Urothelium cell line (cell line): ENCODE data around the gene AKAP6.
"Not testable (repeated sequence)": the region's sequence is repeated elsewhere in the genome, so short reads cannot be mapped to it uniquely, and the experiment has no call there.

ENCODE experiments used
- DNase-seq: peaks from one replicate; pipeline ENCODE4 v3.0.0; 2011; ENCODE audit warnings: low spot score, mixed read lengths
- FAIRE-seq: peaks from 2 replicates; lab custom pipeline; 2011; peaks lifted over from hg19 to GRCh38; lab: Jason Lieb, UNC

The AKAP6 gene

DNA sequence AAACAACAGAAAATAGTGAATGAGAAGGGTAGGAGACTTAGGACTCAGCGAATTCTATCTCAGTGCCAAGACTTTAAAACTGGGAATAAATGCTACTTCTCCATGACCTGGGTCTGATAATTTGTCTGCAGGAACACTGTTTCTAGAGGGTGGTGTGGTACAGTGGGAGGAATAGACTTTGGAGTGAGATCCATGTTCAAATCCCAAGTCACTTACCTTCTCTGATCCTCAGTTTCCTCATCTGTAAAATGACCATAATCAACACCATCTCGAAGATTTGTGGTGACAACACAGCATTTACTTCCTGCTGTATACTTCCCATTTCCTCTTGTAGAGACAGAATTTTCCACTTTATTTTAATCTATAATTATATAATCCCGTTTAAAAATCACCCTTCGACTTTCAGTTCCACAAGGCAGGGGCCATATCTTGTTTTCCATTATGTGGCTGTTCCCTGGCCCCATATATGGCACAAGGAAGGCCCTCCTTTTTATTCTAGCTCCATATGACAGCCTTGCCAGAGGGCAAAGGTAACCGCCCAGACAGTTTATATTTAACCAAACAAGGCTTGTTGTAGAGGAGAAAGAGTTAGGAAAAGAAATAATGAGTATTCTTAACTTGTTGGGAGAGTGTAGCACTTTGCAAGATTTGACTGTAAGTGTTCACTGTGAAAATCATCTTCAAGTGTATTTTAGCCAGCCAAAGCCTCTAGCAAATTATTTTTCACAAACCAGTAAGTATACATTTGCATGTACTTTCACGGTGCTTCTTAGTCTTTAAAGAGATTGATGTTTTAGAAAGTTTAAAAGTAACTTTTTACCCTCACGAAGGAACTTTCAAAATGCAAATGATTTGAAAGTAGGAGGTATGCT is 243.1 kb downstream of the AKAP6 start:
- no peak for FAIRE-seq
- DNase-seq, result no peak

DNA sequence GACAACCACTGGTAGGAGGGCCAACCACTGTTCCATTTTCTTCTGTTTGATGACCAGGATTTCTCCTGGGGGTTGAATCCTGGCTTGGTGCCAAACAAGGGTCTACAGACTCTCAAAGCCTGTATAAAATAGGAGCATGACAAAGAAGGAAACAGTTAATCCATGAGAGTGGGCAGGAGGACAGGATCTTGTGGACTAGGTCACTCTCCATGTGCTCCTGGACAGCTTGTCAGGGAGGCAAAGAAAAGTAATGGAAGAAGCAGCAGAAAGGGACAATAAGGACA is 243.7 kb downstream of the AKAP6 start:
- DNase-seq (no peak), FAIRE-seq (no peak)

DNA sequence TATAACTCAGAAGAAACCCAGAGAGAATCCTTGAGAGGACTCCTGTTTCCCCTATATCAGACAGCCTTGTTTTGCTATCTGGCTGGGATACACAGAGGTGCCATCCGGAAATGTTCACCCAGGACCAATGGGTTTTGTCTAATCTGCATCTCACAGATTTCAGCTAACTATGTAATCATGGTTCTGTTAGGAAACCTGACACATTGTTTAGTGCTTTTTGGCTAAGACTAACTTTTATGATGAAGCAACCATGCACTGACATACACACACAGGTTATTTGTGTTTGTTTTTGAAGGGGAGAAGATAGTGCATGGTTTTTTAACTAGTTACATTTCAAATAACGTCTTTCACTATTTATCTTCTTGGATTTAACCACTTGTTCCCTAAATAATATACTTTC is 245.2 kb downstream of the AKAP6 start:
- DNase-seq (no peak), FAIRE-seq (no peak)

DNA sequence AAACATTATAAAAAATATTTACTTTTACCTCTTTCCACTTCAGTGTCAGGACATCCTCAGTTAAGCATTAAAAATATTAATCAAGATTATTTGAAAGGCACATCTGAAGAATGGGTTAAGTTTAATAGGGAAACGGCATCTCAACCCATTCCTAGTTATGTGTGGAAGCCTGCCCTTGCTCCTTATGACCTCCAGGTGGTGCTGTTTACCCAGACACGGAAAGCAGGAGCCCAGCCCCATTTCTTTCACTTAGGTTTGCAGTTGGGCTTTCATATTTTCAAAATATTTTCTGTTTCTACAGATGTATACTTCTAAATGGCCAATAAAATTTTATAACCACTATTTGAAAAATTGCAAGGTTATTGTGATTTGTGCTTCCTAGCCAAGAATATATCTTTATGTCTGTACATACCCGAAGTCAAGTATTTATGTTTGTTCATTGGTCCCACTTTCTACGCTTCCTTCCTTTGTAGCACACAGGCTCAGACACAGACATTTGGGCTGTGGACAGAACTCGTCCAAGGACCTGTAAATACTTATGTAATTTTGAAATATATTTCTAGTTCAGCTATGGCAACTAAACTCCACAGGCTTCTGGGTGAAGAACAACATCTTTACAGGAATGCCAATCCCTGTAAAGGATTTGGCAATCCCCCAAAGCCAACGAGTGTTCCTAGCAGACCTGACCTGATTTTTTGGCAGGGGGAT is 247.1 kb downstream of the AKAP6 start:
- peak; percentile 55 for DNase-seq
- no peak for FAIRE-seq

DNA sequence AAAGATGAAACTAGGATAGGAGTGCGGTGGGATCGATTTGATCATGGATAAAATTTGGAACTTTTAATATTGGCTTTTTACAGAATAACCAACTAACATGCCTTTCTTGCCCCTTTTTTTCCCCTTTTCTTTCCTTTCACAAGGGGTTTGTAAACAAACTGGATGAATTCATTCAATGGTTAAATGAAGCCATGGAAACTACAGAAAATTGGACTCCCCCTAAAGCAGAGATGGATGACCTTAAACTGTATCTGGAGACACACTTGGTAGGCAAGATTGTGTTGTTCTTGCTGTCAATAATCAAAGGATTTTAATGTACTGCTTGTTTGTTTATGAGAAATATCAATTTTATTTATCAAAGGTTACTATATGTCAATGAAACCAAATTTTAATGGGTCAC is 247.9 kb downstream of the AKAP6 start:
- DNase-seq (no peak), FAIRE-seq (no peak)

DNA sequence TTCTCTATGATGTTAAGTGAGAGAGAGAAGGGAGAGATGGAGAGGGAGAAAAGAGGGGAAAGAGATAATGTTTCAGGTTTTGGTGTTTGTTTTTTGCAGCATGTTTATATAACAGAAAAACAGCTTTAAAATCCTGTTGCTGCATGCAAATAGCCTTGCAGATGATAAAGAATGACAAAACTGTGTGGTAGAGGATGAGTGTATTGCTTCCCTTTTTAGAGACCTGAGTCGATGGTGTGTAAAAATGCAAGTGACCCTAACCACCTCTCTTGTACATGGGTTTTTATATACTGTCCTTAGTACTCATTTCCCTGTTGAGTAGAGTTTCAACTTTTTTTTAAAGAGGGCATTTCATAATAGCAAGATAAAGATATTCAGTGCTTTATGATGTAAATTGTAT is 249.1 kb downstream of the AKAP6 start:
- no peak for FAIRE-seq

DNA sequence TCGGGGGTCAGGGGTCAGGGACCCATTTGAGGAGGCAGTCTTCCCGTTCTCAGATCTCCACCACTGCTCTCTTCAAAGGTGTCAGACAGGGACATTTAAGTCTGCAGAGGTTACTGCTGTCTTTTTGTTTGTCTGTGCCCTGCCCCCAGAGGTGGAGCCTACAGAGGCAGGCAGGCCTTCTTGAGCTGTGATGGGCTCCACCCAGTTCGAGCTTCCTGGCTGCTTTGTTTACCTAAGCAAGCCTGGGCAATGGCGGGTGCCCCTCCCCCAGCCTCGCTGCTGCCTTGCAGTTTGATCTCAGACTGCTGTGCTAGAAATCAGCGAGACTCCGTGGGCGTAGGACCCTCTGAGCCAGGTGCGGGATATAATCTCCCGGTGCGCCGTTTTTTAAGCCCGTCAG is 254.3 kb downstream of the AKAP6 start:
- DNase-seq, FAIRE-seq: not testable (repeated sequence)

More for the DNA sequence above, 249.1 kb downstream of the AKAP6 start:
- DNase-seq, result no peak

DNA sequence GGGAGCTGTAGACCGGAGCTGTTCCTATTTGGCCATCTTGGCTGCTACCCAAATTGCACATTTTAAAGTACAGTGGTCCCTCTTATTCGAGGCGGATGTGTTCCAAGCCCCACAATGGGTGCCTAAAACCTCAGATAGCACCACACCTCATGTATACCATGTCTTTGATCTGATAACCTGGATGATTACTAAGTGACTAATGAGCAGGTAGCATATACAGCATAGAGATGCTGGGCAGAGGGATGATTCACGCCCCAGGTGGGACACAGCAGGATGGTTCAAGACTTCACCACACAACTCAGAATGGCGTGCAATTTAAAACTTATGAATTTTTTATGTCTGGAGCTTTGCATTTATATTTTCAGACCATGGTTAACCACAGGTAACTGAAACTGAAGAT is 255.0 kb downstream of the AKAP6 start:
- FAIRE-seq (no peak), DNase-seq (no peak)

DNA sequence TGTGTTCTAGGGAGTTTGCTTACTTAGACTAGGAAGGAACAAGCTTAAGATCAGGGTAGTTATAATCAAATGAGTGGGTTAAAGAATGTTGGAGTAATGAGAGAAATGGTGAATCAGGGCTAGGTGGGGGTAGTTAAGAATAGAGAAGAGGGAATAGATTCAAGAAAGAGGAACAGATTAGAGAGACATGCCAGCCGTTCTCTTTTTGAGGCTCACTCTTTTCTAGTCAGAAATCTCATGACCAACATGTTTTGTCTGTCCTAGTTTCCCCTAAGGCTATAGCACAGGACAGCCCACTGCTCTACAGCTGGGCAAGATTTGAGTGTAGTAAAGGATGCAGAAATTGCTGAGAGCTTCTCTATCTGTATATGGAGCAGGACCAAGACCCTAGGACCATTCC is 258.4 kb downstream of the AKAP6 start:
- DNase-seq, result no peak
- FAIRE-seq, result no peak

DNA sequence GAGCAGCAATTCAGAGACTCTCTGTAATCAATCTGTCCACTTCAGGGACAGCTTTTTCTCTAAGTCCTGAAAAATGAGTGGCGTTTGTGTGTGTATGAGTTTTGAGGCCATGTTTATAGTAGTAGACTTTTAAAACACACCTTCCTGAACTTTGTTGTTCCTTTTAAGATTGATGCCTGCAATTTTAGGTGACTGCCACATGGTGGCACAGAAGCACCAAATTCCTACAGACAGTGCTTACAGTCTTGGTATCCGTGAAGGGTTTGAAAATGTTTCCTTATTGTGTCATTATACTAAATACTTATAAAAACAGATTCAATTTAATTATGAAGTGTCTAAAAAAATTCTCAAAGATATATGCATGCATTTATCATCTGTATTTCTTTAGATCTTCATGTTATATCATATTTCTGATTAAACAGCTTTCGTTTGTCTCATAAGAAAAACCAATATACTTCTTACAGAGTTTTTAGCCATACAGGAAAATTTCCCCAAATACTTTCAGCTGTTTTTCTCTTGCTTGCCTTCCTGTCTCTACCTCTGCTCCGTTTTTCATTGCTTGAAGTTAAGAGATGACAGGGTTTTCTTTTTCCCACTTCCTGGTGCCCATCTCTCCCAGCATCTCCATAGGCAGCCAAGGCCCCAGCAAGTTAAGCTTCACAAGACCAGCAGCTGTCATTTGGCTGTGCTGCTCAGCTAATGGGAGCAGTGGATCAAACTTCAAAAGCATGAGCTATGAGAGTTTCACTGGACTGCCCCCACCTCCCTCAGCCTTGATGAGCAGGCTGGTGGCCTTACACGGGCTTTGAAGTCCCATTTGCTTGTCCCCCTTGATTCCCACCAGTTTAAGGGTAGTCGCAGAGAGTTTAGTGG is 259.6 kb downstream of the AKAP6 start:
- DNase-seq (peak; percentile 27), FAIRE-seq (no peak)

DNA sequence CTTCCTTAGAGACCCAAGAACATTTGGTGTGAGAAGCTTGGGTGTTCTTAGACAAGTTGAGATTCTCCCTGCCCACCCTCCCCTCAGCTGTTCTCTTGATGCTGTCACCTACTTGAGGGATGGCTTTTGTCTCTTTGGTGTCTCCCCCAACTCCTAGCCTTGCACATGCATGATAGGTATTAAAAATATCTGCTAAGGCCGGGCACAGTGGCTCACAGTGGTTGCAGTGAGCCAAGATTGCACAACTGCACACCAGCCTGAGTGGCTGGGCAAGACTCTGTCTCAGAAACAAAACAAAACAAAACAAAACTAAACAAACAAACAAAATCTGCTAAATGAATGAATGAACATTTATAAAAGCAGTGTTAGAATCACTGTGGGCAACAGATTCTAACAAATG is 261.1 kb downstream of the AKAP6 start:
- DNase-seq (no peak), FAIRE-seq (no peak)

DNA sequence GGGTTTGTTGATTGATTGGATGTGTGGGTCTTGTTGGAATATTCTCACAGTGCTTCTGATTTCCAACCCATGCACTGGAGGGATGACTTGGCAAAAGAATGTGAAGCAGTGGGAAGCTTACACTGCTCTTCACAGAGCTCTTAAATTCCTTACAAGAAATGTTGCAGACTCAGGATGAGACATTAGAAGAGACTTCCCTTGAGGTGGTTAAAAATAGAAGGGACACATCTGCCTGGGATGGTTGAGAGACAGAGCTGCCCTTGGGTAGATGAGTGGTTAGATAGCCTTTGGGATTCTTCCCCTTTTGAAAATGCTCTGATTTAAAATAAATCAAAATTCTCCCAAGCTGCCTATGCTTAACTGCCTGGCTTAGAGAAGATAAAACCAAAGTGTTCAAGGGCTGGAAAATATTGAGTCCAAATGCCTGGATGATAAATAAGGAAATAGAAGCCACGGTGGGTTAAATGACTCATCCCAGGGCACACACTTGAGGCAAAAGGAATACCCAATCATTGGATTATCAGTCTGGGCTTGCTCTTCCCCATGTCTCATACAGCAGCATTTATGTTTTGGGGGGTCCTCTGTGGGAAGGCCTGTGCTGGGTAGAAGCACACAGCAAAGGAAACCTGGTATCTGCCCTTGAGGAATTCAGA is 264.3 kb downstream of the AKAP6 start:
- FAIRE-seq, result no peak

DNA sequence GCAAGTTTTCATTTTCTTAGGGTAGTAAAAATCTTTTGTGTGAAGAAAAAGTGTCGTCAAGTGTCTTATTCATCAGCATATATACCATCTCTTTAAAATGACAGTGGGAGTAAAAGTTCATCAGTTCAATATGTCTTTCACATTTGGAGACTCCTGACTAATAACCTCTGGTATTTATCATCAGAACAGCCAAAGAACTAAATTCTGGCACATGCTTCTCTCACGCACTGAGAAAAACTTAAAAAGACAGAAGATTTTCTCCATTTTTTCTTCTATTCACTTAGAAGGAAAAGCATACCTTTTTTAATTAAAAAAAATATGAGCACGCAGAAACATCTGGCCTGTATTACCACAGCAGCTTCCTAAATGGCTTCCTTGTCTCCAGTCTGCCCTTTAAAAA is 265.7 kb downstream of the AKAP6 start:
- FAIRE-seq, result no peak
- no peak for DNase-seq

More for the DNA sequence above, 264.3 kb downstream of the AKAP6 start:
- peak; percentile 16 for DNase-seq

DNA sequence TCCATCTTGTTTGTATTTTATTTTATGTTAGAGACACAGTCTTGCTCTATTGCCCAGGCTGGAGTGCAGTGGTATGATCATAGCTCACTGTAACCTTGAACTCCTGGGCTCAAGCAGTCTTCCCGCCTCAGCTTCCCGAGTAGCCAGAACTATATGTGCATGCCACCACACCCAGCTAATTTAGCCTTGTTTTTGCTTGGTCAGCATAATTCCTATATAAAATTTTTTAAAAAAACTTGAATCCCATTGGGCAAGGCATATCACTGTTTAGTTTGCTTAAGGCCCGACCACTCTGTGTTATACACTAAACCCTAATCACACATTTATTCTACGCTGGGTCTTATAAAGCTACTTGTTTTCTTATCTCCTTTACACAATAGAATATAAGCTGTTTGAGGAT is 266.4 kb downstream of the AKAP6 start:
- no peak for FAIRE-seq

DNA sequence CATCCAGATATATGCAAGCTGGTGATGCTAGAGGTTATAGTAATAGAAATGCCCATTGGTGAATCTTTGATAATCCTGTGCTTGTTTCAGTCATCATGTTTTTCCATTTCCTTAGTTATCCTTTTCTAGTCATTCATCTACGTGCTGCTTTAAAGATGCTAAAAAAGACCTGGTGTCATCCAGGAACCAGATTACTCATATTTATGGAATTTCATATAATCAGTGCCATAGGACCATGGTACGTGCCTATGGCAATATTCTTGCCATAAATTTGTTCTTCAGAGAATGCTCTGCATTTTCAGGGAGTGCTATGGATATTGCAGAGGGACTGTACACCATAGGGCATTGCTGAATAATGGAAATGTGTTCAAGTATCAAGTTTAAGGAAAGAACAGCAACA is 267.3 kb downstream of the AKAP6 start:
- DNase-seq (no peak), FAIRE-seq (no peak)

More for the DNA sequence above, 266.4 kb downstream of the AKAP6 start:
- no peak for DNase-seq

DNA sequence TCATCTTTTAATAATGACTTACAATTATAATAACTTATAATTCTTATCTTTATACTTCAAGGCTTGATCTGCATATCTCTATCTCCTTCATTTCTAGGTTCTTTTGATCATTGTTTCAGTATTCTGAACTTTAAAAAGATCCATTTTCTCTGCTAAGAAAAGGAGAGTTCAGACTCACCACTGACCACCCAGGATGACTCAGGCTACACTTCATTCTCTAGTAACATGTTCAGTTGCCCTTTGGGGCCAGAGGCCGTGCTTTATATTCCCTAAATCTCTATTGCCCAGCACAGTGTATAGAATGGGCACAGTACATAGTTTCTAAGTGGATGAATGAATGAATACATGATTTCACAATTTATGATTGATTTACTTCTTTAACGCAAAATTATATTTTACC is 268.7 kb downstream of the AKAP6 start:
- FAIRE-seq (no peak), DNase-seq (no peak)

DNA sequence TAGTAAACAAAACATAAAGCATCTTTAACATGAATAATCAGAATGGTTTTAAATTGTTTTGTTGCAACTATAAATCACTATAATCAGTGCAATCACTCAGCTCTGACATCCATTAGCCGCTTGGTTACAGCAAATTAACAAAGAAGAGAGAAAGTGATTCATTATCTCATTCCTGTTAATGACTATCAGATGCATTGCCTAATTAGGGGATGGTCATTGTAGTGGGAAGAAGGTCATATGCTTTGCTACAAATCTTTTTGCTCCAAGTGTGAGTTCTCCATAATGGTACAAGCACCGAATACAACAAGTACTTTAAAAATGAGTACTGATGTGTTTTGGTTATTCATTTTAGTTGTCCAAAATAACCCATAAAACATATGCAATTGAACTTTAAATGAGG is 272.0 kb downstream of the AKAP6 start:
- no peak for DNase-seq
- FAIRE-seq, result no peak

DNA sequence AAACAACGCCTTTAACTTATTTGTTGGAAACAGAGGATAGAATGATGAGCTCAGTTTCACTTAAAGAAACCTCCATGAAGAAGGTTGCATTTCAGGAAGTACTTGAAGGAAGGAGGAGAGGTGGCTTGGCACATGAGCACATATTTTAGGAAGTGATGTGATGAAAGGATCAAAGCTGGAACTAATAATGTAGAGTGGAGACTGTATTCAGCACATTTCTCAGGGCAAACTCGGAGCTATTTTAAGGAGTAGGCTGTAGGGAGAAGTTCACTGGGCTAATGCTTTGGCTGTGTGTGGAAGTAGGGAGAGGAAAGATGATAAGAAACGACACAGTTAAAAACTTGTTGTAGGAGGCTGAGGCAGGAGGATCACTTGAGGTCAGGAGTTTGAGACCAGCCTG is 272.8 kb downstream of the AKAP6 start:
- no peak for FAIRE-seq

DNA sequence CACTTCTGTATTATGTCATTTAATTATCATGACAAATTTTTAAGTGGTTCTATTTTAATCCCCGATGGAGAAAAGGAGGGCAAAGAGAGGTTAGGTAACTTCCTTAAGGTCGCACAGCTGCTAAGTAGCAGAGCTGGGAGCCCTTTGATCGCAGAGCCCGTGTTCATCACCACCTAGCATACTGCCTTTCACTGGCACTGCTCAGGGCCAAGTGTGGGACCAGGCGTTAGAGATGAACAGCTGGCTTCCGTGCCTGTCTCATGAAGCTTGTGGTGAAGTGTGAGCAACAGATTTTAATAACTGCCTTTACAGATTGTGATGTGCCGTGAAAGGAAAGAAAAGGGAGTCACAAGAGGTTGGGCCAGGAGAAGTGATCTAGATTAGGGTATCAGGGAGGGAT is 273.6 kb downstream of the AKAP6 start:
- FAIRE-seq, result no peak
- DNase-seq, result no peak

More for the DNA sequence above, 272.8 kb downstream of the AKAP6 start:
- DNase-seq, result no peak

DNA sequence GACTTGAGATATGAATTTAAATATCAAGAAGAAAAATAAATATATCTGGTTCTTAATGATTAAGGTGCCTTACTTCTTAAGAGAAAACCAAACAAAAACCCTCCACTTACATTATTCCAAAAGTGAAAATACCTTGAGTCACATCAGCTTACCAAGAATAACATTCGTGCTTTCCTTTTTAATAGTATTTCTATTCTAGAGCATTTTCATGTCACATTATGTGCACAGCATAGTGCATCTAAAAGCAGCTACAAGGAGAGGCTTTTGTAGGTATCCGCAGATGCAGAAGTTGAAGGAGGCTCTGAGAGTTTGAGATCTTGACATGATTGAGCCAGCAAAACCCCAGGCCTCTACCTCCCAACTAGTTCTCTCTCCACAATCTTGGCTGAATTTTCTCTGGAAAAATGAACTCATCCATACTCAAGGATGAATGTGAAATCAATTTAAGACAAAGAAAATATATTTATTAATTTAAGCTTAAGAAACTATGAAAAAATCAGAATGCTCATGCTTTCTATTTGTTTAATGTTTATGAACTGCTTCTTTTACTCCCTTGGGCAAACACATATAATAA is 275.0 kb downstream of the AKAP6 start:
- FAIRE-seq (no peak), DNase-seq (no peak)

DNA sequence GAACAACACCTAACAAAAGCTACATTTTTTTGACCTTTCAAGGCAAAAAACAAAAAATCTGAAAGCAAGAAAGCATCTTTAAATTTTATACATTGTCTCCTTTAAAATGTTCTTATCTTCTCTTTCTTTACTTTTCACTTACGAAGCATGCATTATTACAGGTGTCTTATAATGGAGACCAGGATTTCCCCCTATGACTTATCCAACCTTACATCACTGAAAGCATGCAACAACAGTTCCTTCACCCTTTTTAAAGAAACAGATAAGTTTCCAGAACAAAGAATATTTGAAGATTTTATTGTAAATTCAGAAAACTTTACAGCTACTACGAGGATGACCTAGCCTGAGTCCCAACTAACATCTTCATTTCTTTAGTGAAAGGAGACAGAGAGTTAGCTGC is 277.2 kb downstream of the AKAP6 start:
- DNase-seq (no peak), FAIRE-seq (no peak)
